Embryonic facial prominence (tissue), 1 donor: Measurements from ENCODE around the gene APBA1.

Source experiments
- DNase-seq: peaks from one replicate; pipeline ENCODE4 v3.0.0-alpha.2; 2016; ENCODE audit errors: extremely low spot score

Gene APBA1

GRCh38 chr9:69579032-69579758, 93.0 kb downstream of the APBA1 start:
- no peak for DNase-seq

GRCh38 chr9:69578026-69578425, 94.1 kb downstream of the APBA1 start:
- DNase-seq, result no peak

- no peak for DNase-seq
These were observed 95.0 kb downstream of the APBA1 start for GRCh38 chr9:69577123-69577522.

GRCh38 chr9:69574057-69574456, 98.1 kb downstream of the APBA1 start:
- DNase-seq, result no peak

GRCh38 chr9:69573651-69574050, 98.5 kb downstream of the APBA1 start:
- no peak for DNase-seq

GRCh38 chr9:69572611-69573010, 99.6 kb downstream of the APBA1 start:
- no peak for DNase-seq

- DNase-seq, result no peak
These were observed 101.1 kb downstream of the APBA1 start for GRCh38 chr9:69571032-69571431.

GRCh38 chr9:69569738-69570451, 102.3 kb downstream of the APBA1 start:
- no peak for DNase-seq

- DNase-seq, result no peak
These were observed 107.6 kb downstream of the APBA1 start for GRCh38 chr9:69564557-69564956.

GRCh38 chr9:69559126-69559525, 113.0 kb downstream of the APBA1 start:
- DNase-seq, result no peak

GRCh38 chr9:69556707-69557106, 115.5 kb downstream of the APBA1 start:
- no peak for DNase-seq

GRCh38 chr9:69555802-69556201, 116.4 kb downstream of the APBA1 start:
- DNase-seq, result no peak

- no peak for DNase-seq
These were observed 117.2 kb downstream of the APBA1 start for GRCh38 chr9:69554945-69555344.

GRCh38 chr9:69549310-69550202, 122.6 kb downstream of the APBA1 start:
- no peak for DNase-seq

- no peak for DNase-seq
These were observed 123.5 kb downstream of the APBA1 start for GRCh38 chr9:69548681-69549080.

- DNase-seq, result peak; percentile 20
These were observed 125.9 kb downstream of the APBA1 start for GRCh38 chr9:69546265-69546664.

- DNase-seq, result no peak
These were observed 129.0 kb downstream of the APBA1 start for GRCh38 chr9:69542942-69543704.

- no peak for DNase-seq
These were observed 130.1 kb downstream of the APBA1 start for GRCh38 chr9:69542058-69542457.

GRCh38 chr9:69535911-69536310, 136.3 kb downstream of the APBA1 start:
- no peak for DNase-seq

GRCh38 chr9:69535286-69535832, 136.8 kb downstream of the APBA1 start:
- no peak for DNase-seq

GRCh38 chr9:69532396-69532795, 139.8 kb downstream of the APBA1 start:
- no peak for DNase-seq
